Femur (tissue), 1 donor: ENCODE results near the gene SPEM3.

Experiments used
- DNase-seq: peaks from one replicate; pipeline ENCODE4 v3.0.0-alpha.2; 2017

SPEM3 gene

DNA sequence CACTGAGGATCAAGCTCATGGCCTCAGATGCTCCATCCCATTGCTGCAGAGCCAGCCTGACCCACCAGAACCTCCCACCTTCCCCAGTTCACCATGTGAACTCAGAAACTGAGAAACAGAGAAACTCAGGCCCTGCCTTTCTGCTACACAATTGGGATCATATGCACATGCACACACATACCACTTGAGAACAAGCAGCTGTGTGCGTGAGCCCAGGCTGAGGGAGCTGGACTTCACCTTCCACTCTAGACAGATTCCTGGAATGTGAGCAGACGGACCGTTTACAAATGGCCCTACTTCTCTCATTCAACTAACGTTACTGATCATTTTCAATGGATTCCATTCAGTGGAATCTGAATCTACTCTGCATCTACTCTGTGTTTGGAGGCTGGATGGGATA lies 5.0 kb upstream of the SPEM3 start:
- no peak for DNase-seq

DNA sequence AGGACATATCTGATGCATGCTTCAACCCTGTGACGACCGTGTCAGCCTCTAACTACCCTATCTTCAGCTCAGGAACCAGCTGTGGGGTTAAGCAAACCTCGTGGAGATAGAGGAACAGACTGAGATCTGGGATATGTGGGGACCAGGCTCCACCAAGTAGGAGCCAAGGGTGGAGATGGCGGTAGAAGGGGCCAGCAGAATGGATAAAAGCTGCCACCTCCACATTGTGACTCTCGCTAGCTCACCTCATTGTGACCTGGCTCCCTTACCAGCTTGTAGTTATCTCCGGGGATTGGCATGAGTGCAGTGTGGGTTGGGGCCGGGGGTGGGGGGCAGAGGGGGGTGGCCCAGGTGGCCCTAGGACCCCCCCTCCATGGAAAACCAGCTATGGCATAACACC lies 3.3 kb upstream of the SPEM3 start, which contains the start of gene SPEM2:
Gene SPEM2 (plus strand): TSS at position 301 of the 400 bp plus-strand sequence. CDS start 73 bp downstream, at position 374.
- DNase-seq = no peak

DNA sequence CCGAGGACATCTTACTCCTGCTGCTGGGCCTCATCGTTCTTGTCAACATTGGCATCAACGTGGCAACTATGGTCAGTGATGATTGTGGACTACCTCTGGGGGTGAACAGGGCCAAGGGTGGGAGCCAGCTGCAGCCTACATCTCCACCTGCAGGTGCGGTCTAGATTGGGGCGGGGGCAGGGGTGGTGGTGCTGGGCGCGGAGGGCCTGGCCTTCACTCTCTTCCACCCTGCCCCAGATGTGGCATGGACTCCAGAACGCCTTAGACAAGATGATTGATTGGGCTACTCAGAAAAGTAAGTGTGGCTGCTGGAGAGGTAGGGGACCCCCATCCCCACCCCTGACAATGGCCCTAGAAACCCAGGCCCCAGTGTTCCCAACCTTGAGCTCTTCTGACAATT lies 2.9 kb upstream of the SPEM3 start:
- DNase-seq = no peak

DNA sequence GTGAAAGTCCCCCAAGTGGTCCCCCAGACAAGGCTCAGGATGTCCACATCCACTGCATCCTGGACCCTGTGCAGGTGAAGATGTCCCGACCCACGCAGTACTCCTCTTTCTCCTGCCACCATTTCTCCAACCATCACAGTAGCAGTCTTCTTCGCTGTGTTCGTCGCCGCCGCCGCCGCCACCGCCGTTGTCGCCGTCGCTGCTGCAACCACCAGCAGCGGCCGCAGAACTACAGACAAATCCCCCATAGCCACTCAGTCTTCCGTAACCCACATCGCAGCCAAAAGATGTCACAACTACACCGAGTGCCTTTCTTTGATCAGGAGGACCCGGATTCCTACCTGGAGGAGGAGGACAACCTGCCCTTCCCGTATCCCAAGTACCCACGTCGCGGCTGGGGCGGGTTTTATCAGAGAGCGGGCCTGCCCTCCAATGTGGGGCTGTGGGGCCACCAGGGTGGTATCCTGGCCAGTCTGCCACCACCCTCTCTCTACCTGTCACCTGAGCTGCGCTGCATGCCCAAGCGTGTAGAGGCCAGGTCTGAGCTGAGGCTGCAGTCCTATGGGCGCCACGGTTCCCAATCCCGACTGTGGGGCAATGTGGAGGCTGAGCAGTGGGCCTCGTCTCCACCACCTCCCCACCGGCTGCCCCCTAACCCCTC lies 2.3 kb upstream of the SPEM3 start:
- DNase-seq = no peak

DNA sequence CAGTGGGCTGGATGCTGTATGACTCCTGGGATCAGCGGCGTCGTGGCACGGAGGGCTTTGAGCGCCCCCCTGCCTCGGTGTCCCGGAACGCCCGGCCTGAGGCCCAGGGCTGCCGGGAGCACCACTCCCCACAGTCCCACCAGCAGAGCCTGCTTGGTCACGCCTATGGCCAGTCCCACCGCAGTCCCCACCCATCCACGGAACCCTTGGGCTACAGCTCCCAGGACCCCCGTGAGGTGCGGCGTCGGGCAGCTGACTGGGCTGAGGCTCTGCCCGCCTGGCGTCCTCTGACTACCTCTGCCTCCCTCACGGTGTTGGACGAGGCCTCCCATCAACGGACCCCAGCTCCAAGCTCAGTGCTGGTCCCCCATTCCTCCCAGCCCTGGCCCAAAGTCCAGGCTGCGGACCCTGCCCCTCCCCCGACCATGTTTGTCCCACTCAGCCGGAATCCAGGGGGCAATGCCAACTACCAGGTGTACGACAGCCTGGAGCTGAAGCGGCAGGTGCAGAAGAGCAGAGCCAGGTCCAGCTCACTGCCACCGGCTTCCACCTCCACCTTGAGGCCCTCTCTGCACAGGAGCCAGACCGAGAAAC lies 1.7 kb upstream of the SPEM3 start:
- no peak for DNase-seq

DNA sequence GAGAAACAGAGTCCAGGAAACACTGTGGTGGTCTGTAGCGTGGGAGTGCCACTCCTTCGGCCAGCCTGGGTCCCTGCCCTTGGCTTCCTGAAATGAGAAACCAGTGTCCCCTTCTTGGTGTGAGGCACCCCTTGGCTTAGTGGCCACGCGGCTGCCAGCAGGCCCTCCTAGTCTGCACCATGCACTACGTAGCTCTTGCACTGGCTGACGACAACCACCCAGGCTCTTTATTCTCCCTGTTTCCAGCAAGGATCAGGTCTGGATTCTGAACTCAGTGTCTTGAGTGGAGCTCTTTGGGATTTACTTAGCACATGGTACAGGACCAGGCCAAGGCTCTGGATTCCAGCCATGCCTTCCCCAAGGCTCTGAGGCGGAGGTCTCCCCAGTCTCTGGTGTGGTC lies 1.1 kb upstream of the SPEM3 start:
- DNase-seq = no peak

DNA sequence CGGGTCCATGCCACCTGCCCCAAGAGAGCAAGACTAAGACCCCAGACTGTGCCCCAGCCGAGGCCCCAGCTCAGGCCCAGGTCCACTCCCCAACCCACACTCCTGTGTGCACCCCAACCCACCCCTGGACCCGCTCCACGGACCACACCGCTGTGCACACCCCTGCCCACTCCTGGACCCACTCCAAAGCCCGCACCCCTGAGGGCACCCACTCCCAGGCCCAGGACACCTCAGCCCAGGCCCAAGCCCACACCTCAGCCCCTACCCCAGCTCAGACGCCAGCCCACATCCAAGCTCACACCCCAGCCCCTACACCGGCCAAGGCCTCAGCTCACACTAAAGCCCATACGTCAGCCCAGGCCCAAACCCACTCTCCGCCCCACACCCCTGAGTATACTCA lies 1.1 kb downstream of the SPEM3 start:
- DNase-seq = no peak

DNA sequence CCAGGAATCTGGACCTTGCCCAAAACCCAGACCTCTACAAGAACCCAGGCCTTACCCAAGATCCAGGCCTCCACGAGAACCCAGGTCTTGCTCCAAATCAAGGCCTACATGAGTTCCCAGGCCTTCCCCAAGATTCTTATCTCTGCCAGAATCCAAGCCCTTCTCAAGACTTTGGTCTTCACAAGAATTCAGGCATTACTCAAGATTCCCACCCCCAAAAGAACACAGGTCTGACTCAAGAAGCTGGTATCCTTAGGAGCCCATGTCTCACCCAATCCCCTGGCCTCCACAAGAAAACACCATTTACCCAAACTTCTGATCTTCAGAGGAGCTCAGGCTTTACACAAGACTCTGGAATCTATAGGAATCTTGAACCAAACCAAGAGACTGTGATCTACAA lies 2.6 kb downstream of the SPEM3 start:
- no peak for DNase-seq

DNA sequence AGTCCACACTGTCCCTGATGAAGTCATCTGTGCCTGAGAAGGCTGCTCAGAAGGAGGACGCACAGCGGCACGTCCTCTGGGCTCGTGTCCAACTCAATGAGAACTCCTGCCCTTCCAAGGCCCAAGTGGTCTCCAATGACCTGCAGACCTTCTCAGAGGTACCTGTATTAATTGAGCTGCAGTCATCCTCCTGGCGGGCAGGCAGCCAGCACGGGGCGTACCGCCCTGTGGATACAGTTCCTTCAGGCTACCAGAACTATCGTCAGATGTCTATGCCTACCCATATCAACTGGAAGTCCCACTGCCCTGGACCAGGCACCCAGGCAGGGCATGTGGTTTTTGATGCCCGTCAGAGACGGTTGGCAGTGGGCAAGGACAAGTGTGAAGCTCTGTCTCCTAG lies 3.6 kb downstream of the SPEM3 start:
- DNase-seq = no peak

DNA sequence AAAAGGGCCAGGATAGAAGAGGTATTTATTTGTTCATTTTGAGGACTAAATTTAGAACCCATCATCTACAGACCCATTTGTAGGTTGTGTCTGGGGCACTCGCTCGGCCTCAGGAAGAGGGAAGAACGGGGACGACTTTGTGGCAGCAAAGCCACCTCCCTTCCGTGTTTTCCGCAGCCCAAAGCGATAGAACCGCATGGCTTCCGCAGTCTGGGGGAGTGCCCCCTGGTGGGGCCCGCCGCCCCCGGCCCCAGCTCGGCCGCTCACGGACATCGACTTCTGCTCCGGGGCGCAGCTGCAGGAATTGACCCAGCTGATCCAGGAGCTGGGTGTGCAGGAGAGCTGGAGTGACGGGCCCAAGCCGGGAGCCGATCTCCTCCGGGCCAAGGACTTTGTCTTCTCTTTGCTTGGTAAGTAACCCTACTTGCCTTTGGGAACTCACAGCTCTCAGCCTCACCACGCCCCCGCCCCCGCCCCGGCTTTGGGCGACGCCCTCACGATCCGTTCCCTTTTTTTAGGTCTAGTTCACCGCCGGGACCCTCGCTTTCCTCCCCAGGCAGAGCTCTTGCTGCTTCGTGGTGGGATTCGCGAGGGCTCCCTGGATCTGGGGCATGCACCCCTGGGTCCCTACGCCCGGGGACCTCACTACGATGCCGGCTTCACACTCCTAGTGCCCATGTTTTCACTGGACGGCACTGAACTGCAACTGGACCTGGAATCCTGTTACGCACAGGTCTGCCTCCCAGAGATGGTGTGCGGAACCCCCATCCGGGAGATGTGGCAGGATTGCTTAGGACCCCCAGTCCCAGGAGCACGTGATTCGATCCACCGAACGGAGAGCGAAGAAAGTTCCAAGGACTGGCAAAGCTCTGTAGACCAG lies 7.3 kb downstream of the SPEM3 start:
- DNase-seq = peak; percentile 62

DNA sequence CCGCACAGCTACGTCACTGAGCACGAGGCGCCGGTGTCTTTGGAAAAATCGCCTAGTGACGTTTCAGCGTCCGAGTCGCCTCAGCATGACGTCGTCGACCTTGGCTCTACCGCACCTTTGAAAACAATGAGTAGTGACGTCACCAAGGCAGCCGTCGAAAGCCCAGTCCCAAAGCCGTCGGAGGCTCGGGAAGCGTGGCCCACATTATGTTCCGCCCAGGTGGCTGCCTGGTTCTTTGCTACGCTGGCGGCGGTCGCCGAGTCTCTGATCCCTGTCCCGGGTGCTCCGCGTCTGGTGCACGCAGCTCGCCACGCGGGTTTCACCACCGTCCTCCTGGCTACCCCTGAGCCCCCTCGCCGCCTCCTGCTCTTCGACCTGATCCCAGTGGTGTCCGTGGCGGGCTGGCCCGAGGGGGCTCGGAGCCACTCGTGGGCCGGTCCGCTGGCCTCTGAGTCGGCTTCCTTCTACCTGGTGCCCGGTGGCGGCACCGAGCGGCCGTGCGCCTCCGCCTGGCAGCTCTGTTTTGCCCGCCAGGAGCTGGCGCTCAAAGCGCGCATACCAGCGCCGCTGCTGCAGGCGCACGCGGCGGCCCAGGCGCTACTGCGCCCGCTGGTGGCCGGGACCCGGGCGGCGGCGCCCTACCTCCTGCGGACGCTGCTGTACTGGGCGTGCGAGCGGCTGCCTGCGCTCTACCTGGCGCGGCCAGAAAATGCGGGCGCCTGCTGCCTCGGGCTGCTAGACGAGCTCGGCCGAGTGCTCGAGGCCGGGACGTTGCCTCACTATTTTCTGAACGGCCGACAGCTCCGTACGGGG lies 8.1 kb downstream of the SPEM3 start:
- peak; percentile 83 for DNase-seq

DNA sequence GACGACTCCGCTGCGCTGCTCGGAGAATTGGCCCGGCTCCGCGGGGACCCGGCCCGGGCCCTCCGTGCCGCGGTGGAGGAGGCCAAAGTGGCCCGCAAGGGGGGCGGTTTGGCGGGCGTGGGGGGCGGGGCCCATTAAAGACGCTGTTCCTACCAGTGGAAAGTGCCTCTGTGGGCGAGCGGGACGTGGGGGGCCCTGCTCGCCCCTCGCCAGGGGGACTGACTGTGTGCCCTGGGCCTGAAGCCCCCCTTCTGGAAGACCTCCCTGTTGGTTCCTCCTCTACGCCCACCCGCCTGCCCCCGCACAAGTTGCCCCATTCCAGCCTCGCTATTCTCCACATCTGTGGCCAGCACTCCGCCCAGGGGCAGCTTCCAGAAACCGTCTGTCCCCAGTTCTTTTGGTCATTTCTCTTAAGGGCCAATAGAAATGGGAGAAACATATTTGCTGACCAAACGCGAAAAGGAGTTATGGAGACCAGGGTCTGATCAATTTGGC lies 8.8 kb downstream of the SPEM3 start:
- no peak for DNase-seq

DNA sequence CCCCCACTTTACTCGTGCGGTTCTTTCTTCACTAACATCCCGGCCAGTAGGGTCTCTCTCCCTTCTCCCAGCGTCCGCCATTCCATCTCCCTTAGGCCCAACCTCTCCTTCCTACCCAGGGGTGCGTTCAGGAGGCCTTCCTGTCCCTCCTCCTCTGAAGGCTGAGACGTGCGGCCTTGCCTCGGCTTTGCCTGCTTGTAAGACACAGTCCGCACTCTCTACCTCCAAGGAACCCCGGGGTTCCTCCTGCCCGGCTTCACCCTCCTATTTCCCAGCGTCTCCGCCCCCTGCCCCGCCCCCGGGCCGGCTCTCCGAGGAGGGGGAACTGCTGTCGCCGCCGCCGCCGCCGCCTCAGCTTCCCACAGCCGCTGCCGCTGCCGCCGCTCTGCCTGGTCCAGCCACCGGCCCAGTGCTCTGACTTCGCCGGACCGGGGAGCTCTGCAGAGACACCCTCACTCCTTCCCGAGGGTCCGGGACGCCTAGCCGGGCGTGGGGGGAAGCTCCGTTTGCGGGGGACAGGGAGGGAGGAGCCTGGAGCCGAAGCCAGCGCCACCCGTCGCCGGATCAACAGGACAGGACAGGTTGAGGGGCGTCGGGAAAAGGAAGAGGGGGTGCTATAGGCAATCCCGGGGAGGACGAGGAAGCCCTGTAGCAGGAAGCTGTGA lies 9.4 kb downstream of the SPEM3 start:
- peak; percentile 76 for DNase-seq

DNA sequence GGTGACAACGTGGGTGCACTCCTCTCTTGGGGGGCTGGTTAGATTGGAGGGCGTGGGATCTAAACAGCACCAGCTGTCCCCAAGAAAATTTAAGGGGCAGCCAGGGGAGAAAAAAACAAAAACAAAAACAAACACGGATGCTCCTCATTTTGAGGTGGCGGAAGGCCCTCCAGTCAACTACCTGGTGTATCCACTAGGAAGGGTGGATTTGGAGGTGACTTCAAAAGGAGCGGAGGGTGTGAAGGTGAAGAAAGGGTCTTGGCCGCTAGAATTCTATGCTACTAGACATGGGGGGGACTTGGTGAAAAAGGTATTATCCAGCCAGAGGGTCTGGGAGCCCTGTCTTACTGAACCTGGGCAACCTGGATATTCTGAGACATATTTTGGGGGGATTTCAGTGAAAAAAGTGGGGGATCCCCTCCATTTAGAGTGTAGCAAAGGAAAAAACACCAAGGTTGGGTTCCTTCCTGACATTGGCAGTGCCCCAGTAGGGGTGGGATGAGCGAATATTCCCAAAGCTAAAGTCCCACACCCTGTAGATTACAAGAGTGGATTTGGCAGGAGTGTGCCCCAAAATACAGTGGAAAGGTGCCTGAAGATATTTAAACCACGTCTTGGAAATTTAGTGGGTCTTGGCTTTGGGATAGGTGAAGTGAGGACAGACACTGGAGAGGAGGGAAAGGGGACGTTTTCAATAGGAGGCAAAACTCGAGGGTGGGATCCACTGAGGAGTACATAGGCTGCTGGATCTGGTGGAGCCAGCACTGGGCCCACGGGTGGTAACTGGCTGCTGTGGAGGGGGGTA lies 10.2 kb downstream of the SPEM3 start:
- no peak for DNase-seq

DNA sequence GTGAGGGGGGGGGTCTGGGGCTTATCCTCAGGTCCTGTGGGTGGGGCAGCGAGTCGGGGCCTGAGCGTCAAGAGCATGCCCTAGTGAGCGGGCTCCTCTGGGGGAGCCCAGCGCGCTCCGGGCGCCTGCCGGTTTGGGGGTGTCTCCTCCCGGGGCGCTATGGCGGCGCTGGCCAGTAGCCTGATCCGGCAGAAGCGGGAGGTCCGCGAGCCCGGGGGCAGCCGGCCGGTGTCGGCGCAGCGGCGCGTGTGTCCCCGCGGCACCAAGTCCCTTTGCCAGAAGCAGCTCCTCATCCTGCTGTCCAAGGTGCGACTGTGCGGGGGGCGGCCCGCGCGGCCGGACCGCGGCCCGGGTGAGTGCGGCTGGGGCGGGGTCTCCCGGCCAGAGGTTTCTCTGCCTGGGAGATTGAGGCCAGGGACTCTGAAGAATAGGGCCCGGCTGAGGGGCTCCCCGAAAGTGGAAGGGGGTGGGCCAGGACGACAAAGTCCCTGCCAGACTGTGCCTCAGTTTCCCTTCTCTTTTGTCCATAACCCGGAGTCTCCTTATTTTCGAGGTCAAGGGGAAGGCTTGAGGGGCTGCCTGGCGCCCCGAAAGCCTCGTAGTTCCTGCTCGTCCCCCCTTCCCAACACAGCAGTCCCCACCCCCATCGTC lies 10.9 kb downstream of the SPEM3 start, which contains the start of gene FGF11:
Gene FGF11 (plus strand): TSS at position 51 of the 651 bp plus-strand sequence. CDS start 109 bp downstream, at position 160.
- no peak for DNase-seq

DNA sequence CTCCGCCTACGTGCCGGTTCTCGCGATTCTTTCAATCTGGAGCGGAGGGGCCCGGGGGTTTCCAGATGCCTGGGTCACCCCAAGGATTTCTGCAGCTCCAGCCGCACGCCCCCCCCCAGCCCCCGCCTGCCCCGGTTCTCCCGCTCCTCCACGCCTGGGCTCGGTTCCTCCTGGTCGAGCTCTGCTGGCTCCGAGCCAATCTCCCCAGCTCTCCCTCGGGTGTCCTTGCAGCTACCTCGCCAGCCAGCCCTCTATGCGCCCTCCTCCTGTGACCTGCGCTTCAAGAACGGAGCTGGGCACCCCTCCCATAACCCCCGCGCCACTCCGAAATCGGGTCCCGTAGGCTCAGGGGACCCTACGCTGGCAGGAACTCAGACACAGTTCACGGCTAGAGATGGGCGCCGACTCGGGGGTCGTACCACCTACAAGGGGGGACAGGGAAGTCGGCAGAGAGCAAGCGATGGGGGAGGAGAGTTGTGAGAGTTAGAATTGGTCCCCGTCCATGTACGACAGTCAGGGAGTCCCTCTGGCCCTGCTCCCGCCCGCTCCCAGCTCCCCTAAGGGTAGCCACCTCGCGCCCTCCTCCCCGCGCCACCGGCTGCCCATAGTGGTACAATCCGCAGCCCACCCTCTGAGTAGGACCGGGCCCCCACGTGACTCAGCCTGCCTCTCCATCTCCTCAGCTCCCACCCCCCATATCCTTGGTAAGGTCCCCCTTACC lies 11.6 kb downstream of the SPEM3 start:
- peak; percentile 75 for DNase-seq

DNA sequence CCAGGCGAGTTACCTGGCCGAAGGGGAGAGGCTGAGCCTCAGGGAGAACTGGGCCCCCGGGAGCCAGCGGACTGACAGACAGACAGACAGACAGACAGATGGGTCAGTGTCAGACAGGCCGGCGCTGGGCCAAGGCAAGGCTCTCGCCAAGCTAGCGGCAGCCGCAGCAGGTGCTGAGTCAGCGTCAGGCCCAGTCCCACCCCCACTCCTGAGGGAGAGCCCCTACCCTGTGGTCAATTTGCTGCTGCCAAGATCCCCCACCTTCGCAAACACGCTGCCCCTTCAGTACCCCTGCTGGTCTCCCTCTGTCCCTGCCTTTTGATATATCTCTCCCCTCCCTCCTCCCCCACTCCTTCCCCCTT lies 12.2 kb downstream of the SPEM3 start:
- peak; percentile 83 for DNase-seq

DNA sequence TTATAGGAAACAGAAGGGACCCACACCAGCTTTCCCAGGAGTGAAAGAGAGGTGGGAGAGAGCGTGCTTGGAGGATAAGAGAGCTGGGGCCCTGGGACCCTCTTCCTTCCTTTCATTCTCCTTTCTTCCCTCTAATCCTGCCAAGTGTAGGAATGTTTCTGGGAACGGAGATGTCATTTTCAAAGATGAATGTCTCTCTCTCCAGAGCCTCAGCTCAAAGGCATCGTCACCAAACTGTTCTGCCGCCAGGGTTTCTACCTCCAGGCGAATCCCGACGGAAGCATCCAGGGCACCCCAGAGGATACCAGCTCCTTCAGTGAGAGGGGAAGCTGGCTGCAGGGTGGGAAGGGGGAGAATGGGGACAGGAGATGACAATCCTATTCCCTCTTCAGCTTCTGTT lies 12.6 kb downstream of the SPEM3 start:
- no peak for DNase-seq

DNA sequence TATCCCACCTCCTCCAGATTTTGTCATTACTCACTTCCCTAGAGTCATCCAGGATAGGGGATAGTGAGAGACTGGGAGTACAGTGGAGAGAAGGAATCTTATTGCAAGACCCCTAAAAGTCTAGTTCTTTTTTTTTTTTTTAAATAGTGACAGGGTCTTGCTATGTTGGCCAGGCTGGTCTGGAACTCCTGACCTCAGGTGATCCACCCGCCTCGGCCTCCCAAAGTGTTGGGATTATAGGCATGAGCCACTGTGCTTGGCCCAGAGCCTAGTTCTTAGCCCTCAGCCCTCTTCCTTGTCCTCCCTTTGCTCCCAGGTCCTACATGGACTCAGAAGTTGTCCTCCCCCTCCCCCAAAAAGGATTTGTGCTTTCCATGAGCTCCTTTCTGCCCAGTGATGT lies 13.5 kb downstream of the SPEM3 start:
- DNase-seq = no peak
